Measurements from ENCODE around the gene MAGEA11. TPM values are rescaled to one million over a fixed set of nuclear protein-coding genes. Genes with fewer than 3 reads are reported as not detected.

Gene MAGEA11, protein sequence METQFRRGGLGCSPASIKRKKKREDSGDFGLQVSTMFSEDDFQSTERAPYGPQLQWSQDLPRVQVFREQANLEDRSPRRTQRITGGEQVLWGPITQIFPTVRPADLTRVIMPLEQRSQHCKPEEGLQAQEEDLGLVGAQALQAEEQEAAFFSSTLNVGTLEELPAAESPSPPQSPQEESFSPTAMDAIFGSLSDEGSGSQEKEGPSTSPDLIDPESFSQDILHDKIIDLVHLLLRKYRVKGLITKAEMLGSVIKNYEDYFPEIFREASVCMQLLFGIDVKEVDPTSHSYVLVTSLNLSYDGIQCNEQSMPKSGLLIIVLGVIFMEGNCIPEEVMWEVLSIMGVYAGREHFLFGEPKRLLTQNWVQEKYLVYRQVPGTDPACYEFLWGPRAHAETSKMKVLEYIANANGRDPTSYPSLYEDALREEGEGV
- total RNA-seq, result under 0.01 and 0.09 TPM in 2 replicates

DNA sequence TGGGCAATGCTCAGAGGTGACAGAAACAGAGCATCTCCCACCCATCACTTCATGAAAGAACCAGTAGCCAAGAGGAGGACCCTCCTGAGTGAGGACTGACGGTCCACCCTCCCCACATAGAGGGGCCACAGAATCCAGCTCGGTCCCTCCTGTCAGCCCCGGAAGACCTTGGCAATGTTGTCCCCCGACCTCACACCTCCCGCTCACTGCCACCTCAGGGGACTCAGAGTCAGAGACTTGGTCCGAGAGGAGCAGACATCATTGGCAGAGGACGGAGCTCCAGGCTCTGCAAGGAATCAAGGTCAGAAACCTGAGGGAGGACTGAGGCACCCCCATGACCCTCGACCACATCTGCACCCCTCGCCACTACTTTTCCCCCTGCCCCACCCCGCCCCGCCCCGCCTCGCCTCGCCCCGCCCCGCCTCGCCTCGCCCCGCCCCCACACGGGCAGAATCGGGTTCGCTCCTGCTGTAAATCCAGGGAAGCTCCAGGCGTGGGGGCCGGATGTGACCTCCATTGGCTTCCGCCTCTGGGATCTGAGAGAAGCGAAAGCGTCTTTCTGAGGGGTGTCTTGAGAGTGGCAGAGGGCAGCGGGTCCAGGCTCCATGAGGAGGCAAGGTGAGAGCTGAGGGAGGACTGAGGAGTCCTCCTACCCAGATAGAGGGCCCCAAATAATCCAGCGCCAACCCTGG lies at the start of gene MAGEA11:
Gene MAGEA11, plus strand, starts transcription at position 516 of the 692 bp plus-strand sequence. CDS start 1,100 bp downstream, outside the sequence.

Other genes with a start within 250 kb of the MAGEA11 start
- gene IDS, start 206.8 kb upstream of the MAGEA11 start, total RNA-seq, result 30.4 and 41.2 TPM in 2 replicates
- gene EOLA1, start 171.0 kb upstream of the MAGEA11 start, total RNA-seq, result 14.5 and 17.2 TPM in 2 replicates
- not detected in 2 replicates for gene HSFX3, start 162.1 kb upstream of the MAGEA11 start, total RNA-seq
- gene MAGEA9B, start 124.6 kb upstream of the MAGEA11 start, total RNA-seq, result 0.14 TPM in 1 of 2 replicates, not detected in the other
- gene HSFX2, start 116.7 kb upstream of the MAGEA11 start, total RNA-seq, result 0.14 and 0.28 TPM in 2 replicates
- 14.8 and 20.3 TPM in 2 replicates for gene TMEM185A, start 80.3 kb upstream of the MAGEA11 start, total RNA-seq
- gene HSFX1, start 62.0 kb downstream of the MAGEA11 start, total RNA-seq, result 0.37 and 0.71 TPM in 2 replicates
- gene MAGEA9, start 69.9 kb downstream of the MAGEA11 start, total RNA-seq, result not detected in 2 replicates
- not detected in 2 replicates for gene MAGEA8, start 169.1 kb downstream of the MAGEA11 start, total RNA-seq
- not detected in 2 replicates for gene HSFX4, start 217.5 kb downstream of the MAGEA11 start, total RNA-seq
- 12.8 and 20.1 TPM in 2 replicates for gene EOLA2, start 226.4 kb downstream of the MAGEA11 start, total RNA-seq

All from smooth muscle cell of bladder (primary cell).